ENCODE data around the gene MSANTD1.

MSANTD1 gene

GRCh38 chr4:3250956-3251690 lies 2.2 kb downstream of the MSANTD1 start:
- TF ChIP-seq, protein P1, sequence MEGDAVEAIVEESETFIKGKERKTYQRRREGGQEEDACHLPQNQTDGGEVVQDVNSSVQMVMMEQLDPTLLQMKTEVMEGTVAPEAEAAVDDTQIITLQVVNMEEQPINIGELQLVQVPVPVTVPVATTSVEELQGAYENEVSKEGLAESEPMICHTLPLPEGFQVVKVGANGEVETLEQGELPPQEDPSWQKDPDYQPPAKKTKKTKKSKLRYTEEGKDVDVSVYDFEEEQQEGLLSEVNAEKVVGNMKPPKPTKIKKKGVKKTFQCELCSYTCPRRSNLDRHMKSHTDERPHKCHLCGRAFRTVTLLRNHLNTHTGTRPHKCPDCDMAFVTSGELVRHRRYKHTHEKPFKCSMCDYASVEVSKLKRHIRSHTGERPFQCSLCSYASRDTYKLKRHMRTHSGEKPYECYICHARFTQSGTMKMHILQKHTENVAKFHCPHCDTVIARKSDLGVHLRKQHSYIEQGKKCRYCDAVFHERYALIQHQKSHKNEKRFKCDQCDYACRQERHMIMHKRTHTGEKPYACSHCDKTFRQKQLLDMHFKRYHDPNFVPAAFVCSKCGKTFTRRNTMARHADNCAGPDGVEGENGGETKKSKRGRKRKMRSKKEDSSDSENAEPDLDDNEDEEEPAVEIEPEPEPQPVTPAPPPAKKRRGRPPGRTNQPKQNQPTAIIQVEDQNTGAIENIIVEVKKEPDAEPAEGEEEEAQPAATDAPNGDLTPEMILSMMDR (conservative IDR thresholded peaks at IDR 0.05; ENCODE audit: control insufficient read depth, insufficient read depth, low read depth, low read length): no peak
- DNase-seq (ENCODE audit: low read depth): no peak
- H3K4me3 ChIP-seq (ENCODE audit: control insufficient read depth, low read depth, low read length): no peak overlapping the region

DNA sequence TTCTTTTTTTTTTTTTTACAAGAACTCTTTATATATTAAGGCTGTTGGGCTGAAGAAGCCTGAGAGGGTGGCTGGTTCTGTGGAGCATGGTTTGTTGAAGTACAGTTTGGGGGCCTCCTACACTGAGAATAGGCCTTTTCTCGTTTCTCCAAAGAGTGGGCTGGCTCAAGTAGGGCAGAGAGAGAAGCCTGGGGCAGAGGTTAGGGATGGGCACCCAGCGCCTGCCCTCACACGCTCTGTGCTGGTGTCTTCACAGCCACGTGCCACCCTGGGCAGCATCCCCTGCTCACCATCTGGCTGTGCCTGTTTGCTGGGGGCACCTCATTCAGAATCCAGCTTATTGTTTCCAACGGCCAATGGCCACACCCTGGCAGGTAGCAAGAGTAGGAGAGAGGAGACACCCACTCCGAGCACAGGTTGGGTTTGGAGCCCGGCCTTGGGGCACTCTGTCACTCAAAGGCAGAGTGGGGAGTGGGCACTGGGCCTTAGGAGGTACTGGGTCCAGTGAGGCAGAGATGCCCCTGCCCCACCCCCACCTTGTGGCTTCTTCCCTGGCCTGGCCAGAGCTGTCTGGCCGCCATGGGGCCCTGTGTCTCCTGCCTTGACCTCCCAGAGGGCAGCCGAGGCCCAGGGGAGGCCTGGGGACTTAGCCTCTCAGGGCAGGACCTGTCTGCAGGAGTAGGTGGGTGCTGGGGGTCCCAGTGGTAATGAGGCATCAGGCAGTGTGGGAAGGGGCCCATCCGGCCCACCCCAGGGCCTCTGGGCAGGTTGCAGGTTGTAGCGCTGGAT lies 2.9 kb downstream of the MSANTD1 start:
- no peak for DNase-seq (ENCODE audit: low read depth)
- TF ChIP-seq, protein P1 (conservative IDR thresholded peaks at IDR 0.05; ENCODE audit: control insufficient read depth, insufficient read depth, low read depth, low read length): no peak
- H3K4me3 ChIP-seq (ENCODE audit: control insufficient read depth, low read depth, low read length): no peak overlapping the region

- no peak overlapping the region for H3K4me3 ChIP-seq (ENCODE audit: control insufficient read depth, low read depth, low read length)
- no peak for DNase-seq (ENCODE audit: low read depth)
- TF ChIP-seq, protein P1 (conservative IDR thresholded peaks at IDR 0.05; ENCODE audit: control insufficient read depth, insufficient read depth, low read depth, low read length): no peak
These were observed 3.5 kb downstream of the MSANTD1 start for GRCh38 chr4:3252480-3252828.

DNA sequence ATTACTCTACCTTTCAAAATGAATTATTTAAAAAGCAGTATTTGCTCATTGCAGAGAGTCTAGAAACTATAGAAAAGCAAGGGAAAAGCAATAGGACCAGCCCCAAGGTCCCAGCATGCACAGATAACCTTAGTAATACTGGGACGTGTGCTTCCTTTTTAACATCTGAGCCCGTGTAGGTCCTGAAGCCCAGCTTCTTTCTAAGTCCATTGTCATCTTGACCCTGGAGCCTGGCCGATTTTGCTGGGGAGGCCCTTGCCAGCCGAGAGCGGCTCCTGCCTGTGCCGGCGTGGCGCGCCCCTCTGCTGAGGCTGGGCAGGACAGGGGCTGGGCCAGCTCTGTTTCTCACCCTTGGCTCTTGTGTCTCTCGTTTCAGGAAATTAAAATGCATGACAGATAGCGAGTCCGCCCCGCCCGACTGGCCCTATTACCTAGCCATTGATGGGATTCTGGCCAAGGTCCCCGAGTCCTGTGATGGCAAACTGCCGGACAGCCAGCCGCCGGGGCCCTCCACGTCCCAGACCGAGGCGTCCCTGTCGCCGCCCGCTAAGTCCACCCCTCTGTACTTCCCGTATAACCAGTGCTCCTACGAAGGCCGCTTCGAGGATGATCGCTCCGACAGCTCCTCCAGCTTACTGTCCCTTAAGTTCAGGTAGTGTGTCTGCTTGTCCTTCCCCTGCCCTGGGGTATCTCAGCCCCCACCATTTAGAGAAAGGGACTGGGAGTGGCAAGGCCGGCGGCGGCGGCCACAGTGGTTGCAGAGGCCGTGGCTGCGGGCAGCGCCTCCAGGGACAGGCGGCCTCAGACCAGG lies 4.1 kb downstream of the MSANTD1 start:
- TF ChIP-seq, protein P1 (conservative IDR thresholded peaks at IDR 0.05; ENCODE audit: control insufficient read depth, insufficient read depth, low read depth, low read length): no peak
- no peak overlapping the region for H3K4me3 ChIP-seq (ENCODE audit: control insufficient read depth, low read depth, low read length)
- no peak for DNase-seq (ENCODE audit: low read depth)

GRCh38 chr4:3253808-3254207 lies 4.8 kb downstream of the MSANTD1 start:
- DNase-seq (ENCODE audit: low read depth): no peak
- no peak overlapping the region for H3K4me3 ChIP-seq (ENCODE audit: control insufficient read depth, low read depth, low read length)
- TF ChIP-seq, protein P1 (conservative IDR thresholded peaks at IDR 0.05; ENCODE audit: control insufficient read depth, insufficient read depth, low read depth, low read length): no peak

DNA sequence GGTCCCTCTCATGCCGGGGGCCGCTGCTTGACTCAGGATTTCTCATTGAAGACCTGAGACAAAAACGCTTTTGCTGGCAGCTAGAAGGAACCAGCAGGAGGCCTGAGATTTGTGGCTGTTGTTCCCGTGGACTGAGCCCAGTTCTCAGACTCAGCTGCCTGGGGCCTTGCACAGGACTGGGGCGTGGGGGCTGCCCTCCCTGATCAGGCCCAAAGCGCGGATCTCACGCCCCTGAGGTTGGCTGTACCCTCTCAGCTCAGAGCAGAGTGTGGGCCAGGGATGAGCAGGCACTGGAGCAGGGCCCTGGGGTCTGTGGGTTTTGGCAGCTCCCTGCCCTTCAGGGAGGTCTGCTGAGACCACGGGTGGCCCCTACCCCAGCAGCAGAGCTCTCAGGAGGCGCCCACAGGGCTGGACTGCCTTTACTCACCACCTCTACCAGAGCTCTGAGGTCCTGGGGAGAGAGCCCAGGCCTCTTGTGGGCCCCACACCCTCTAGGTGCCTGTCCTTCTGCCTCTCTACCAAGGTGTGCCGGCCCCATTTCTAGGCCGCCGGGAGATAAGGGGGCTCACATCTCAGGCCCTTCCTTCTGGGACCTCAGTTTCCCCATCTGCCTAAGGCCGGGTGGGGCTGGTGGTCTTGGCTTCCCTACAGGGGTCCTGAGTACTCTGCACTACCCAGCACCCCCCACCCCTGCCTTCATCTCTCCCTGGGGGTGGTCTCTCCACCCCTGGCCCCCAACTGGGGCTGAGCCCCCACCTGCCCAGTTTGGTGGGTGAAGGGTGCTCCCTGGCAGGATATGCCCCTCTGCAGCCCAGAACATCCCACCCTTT lies 5.6 kb downstream of the MSANTD1 start:
- DNase-seq (ENCODE audit: low read depth): no peak
- TF ChIP-seq, protein P1 (conservative IDR thresholded peaks at IDR 0.05; ENCODE audit: control insufficient read depth, insufficient read depth, low read depth, low read length): no peak
- no peak overlapping the region for H3K4me3 ChIP-seq (ENCODE audit: control insufficient read depth, low read depth, low read length)

All from fibroblast of mammary gland (primary cell).